Osteoblast (primary cell): ENCODE data around the gene P2RX6. TPM values are rescaled to one million over a fixed set of nuclear protein-coding genes. Genes with fewer than 3 reads are reported as not detected.
A peak's percentile ranks its signal among the peaks of the same experiment; 100 is the strongest.

ENCODE experiments used
- DNase-seq: peaks from one replicate; pipeline ENCODE4 v3.0.0; 2011; ENCODE audit warnings: low spot score, mixed read lengths; ENCODE audit not compliant: insufficient read length; ENCODE audit errors: missing footprints
- H2AFZ ChIP-seq: 2 replicates; pipeline ENCODE4 v1.6.0; 2011; ENCODE audit warnings: mild to moderate bottlenecking, low read length
- H3K27ac ChIP-seq: 2 replicates; pipeline ENCODE4 v1.5.1; 2011; ENCODE audit warnings: mild to moderate bottlenecking, low read depth, low read length, moderate library complexity
- H3K27me3 ChIP-seq: 2 replicates; pipeline ENCODE4 v1.6.0; 2012; ENCODE audit warnings: mild to moderate bottlenecking, control low read depth, inconsistent platforms, low read length, moderate library complexity; ENCODE audit not compliant: insufficient read depth
- H3K36me3 ChIP-seq: 2 replicates; pipeline ENCODE4 v1.5.1; 2011; ENCODE audit warnings: mild to moderate bottlenecking, low read length, control low read depth, moderate library complexity; ENCODE audit not compliant: insufficient read depth
- H3K4me1 ChIP-seq: 2 replicates; pipeline ENCODE4 v1.5.1; 2011; ENCODE audit warnings: mild to moderate bottlenecking, low read length, control low read depth, moderate library complexity; ENCODE audit not compliant: insufficient read depth
- H3K4me2 ChIP-seq: 2 replicates; pipeline ENCODE4 v1.6.0; 2011; ENCODE audit warnings: mild to moderate bottlenecking, low read length; ENCODE audit not compliant: insufficient read depth
- H3K4me3 ChIP-seq: fragments of 200-600 bp; sonication (generic); 3 replicates; pipeline ENCODE4 v1.5.1; 2012; ENCODE audit warnings: mild to moderate bottlenecking, low read length, inconsistent platforms; ENCODE audit not compliant: insufficient read depth
- H3K79me2 ChIP-seq: 2 replicates; pipeline ENCODE4 v1.6.0; 2012; ENCODE audit warnings: mild to moderate bottlenecking, low read length, control low read depth, inconsistent platforms; ENCODE audit not compliant: insufficient read depth
- H3K9me3 ChIP-seq: 2 replicates; pipeline ENCODE4 v1.5.1; 2011; ENCODE audit warnings: low read depth, low read length, control low read depth
- H4K20me1 ChIP-seq: 2 replicates; pipeline ENCODE4 v1.6.0; 2012; ENCODE audit warnings: mild to moderate bottlenecking, low read length, control low read depth; ENCODE audit not compliant: insufficient read depth
- CTCF ChIP-seq: IDR thresholded peaks from 2 replicates; pipeline ENCODE4 v1.5.1; 2011; ENCODE audit warnings: mild to moderate bottlenecking, low read depth, low read length, moderate library complexity; ENCODE audit errors: extremely low read depth
- total RNA-seq: library from RNA; depleted of rRNA; stranded (reverse); fragments of >200 nt; gene quantifications from 2 replicates; pipeline ENCODE4 v1.2.3, GENCODE V29; 2012

Gene P2RX6
- total RNA-seq, 1 donor, result 5.1 TPM

GRCh38 chr22:20998411-20999336 lies 16.3 kb upstream of the P2RX6 start:
- H3K9me3 ChIP-seq, result no peaks in the 10 kb centered on the region
- H3K4me1 ChIP-seq, result peaks cover 25% of the 10 kb centered on the region
- H4K20me1 ChIP-seq, result peaks cover 11% of the 10 kb centered on the region
- no peak overlapping the region for H3K4me3 ChIP-seq
- peaks cover 36% of the 10 kb centered on the region for H3K36me3 ChIP-seq
- no peaks in the 10 kb centered on the region for H3K27me3 ChIP-seq
- no peak overlapping the region for H3K27ac ChIP-seq
- no peak overlapping the region for H2AFZ ChIP-seq
- no peak overlapping the region for H3K4me2 ChIP-seq
- no peak for TF ChIP-seq CTCF
- peak; percentile 93 for DNase-seq
- H3K79me2 ChIP-seq, result peaks cover 28% of the 10 kb centered on the region

GRCh38 chr22:20999350-21000206 lies 15.4 kb upstream of the P2RX6 start:
- no peak overlapping the region for H3K4me2 ChIP-seq
- peaks cover 36% of the 10 kb centered on the region for H3K36me3 ChIP-seq
- no peak overlapping the region for H3K27ac ChIP-seq
- no peak overlapping the region for H2AFZ ChIP-seq
- H3K27me3 ChIP-seq, result no peaks in the 10 kb centered on the region
- peaks cover 11% of the 10 kb centered on the region for H4K20me1 ChIP-seq
- peaks cover 31% of the 10 kb centered on the region for H3K79me2 ChIP-seq
- TF ChIP-seq CTCF, result no peak
- no peak for DNase-seq
- peaks cover 26% of the 10 kb centered on the region for H3K4me1 ChIP-seq
- no peak overlapping the region for H3K4me3 ChIP-seq
- H3K9me3 ChIP-seq, result no peaks in the 10 kb centered on the region

GRCh38 chr22:21000207-21000986 lies 14.6 kb upstream of the P2RX6 start:
- Histone ChIP-seq H3K4me2 (peak overlapping the region; percentile 98), H3K4me1 (peaks cover 26% of the 10 kb centered on the region), H3K27ac (peak overlapping the region; percentile 98), H3K9me3 (no peaks in the 10 kb centered on the region), H4K20me1 (peaks cover 11% of the 10 kb centered on the region), H3K36me3 (peaks cover 36% of the 10 kb centered on the region), H3K4me3 (peak overlapping the region; percentile 82), H3K79me2 (peaks cover 31% of the 10 kb centered on the region), H2AFZ (no peak overlapping the region), H3K27me3 (no peaks in the 10 kb centered on the region)
- DNase-seq, result peak; percentile 80
- TF ChIP-seq CTCF, result peak; percentile 12
